Muscle layer of colon (tissue), 2 donors: Measurements from ENCODE around the gene FPR1.
"Not testable (repeated sequence)": the region's sequence is repeated elsewhere in the genome, so short reads cannot be mapped to it uniquely, and the experiment has no call there.

Experiments used
- H3K27ac ChIP-seq: one replicate; pipeline ENCODE4 v1.7.0; 2013; ENCODE audit warnings: low read depth, mild to moderate bottlenecking, low read length, moderate library complexity
- H3K27me3 ChIP-seq, 2 donors: one replicate each; pipeline ENCODE4 v1.7.0; 2013; ENCODE audit warnings: low read length in 2 of 2, mild to moderate bottlenecking in 2 of 2; ENCODE audit not compliant: insufficient read depth in 2 of 2, control insufficient read depth in 1 of 2
- H3K36me3 ChIP-seq: one replicate; pipeline ENCODE4 v1.7.0; 2013; ENCODE audit warnings: mild to moderate bottlenecking, low read length; ENCODE audit not compliant: insufficient read depth
- H3K4me1 ChIP-seq: one replicate; pipeline ENCODE4 v1.7.0; 2013; ENCODE audit warnings: mild to moderate bottlenecking, low read length; ENCODE audit not compliant: insufficient read depth
- H3K4me3 ChIP-seq, 2 donors: one replicate each; pipeline ENCODE4 v1.7.0; 2013; ENCODE audit warnings: low read length in 2 of 2, low read depth in 1 of 2, mild to moderate bottlenecking in 1 of 2, moderate library complexity in 1 of 2
- H3K9ac ChIP-seq: one replicate; pipeline ENCODE4 v1.7.0; 2013; ENCODE audit warnings: low read length
- H3K9me3 ChIP-seq: one replicate; pipeline ENCODE4 v1.7.0; 2013; ENCODE audit warnings: mild to moderate bottlenecking, low read length
- donor health status: abdominal sarcoma.
- donor health status: Adenocarcinoma of cecum.

Gene FPR1

DNA sequence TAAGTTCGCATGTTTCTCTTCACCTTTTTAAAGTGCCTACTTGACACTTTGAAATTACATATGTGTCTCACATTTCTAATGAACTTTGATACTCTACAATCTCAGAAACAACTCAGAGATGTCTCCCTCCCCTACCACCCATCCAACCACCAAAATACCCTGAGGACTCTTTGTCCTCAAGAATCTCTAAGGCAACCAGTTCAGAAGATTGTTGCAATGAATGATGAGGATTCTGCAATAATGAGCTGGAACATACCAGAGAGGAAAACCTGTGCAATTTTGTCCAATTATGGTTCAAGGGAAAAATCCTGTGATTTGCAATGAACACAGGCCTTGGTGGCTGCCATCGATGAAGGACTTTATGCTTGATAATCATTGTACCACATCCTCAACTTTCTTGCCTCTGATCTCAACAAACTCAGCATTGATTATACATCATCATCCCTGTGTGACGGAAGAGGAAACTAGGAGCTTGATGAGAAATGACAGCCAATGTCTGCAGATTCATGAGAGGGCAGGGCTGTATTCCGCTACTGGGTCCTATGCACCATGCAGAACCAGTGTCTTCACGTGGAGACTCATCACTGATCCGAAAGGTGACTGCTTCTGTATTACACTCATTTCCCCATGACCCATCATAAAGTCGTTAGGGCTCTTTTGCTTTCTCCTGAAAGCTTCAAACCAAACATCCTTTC lies 1.1 kb downstream of the FPR1 start:
- Histone ChIP-seq H3K27ac (no peak overlapping the region), H3K9ac (no peak overlapping the region), H3K4me3 (no peak overlapping the region), H3K27me3 (no peaks in the 10 kb centered on the region), H3K4me1 (no peaks in the 10 kb centered on the region), H3K36me3 (no peaks in the 10 kb centered on the region), H3K9me3 (no peaks in the 10 kb centered on the region)

DNA sequence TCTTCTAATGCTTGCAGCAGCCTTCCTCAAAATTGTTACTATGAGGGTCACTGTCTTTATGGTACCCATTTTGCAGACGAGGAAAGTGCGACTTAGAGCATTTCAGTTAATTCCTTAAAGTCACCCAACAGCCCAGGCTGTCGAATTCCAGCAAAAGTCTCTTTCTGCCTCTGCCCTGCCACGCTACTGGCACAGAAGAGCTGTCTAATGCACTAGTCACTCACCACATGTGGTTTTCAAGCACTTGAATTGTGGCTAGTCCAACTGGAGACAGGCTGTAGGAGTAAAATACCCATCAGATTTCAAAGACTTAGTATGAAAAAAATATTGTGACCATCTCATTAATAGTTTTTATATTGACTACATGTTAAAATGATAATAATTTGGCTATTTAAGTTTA lies 1.7 kb downstream of the FPR1 start:
- H3K27ac ChIP-seq, result no peak overlapping the region
- H3K27me3 ChIP-seq, result no peaks in the 10 kb centered on the region
- no peaks in the 10 kb centered on the region for H3K36me3 ChIP-seq
- no peak overlapping the region for H3K4me3 ChIP-seq
- no peaks in the 10 kb centered on the region for H3K4me1 ChIP-seq
- no peaks in the 10 kb centered on the region for H3K9me3 ChIP-seq
- H3K9ac ChIP-seq, result no peak overlapping the region

DNA sequence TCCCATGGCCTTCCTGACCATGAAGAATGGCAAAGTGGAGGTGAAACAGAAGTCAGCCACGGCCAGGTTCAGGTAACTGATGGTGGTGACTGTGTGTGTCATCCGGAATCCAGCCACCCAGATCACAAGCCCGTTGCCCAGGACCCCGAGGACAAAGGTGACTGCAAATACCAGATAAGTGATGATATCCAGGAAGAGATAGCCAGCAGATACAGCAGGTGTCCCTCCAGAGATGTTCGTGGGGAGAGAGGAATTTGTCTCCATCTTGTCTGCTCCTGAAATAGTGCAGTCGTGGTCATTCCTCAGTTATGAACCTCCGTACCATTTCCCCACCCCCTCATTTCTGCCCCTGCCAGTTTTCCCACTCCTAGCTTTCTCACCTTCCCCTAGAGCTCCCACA lies 4.9 kb downstream of the FPR1 start:
- Histone ChIP-seq H3K4me3 (no peak overlapping the region), H3K4me1 (no peaks in the 10 kb centered on the region), H3K27ac (no peak overlapping the region), H3K9me3 (no peaks in the 10 kb centered on the region), H3K9ac (no peak overlapping the region), H3K27me3 (no peaks in the 10 kb centered on the region), H3K36me3 (no peaks in the 10 kb centered on the region)

DNA sequence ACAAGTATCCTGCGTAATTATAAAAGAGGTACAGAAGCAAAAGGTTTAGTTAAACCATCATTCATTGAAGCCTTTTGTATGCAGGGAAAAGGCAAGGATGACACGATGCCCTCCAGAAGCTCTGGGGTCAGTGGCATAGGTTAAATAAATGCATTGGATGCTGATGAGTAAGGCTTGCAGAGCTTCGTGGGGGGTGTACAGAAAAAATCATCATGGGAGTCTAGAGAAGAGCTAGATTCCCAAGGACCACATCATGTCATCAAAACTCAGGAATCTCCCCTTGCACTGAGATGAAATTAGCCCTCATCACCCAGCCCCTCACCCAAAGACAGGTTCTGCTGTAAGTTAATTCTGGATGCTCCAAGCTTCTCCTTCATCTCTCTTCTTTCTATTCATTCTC lies 8.3 kb downstream of the FPR1 start:
- Histone ChIP-seq H3K9ac (no peak overlapping the region), H3K4me1 (no peaks in the 10 kb centered on the region), H3K27ac (no peak overlapping the region)

DNA sequence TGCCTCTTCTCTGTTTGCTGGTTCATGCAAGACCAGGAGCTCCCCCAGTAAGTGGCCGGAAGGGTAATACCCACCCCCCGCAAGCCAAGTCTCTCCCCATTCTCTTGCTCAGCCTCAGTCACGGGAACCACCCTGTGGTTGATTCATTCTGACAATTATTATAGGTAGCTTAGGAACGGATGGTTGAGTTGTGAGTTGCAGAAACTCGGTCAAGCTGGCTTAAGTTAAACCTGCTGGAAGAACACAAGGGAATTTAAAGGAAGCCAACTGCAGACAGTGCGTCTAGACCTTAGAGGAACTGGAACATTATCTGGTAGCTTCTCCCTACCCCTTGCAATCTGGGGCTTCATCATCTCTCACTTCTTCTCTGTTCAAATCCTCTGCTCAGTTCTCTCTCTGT lies 8.9 kb downstream of the FPR1 start:
- H3K27ac ChIP-seq, result no peak overlapping the region
- H3K27me3 ChIP-seq, result no peaks in the 10 kb centered on the region
- H3K9ac ChIP-seq, result no peak overlapping the region
- H3K9me3 ChIP-seq, result no peaks in the 10 kb centered on the region
- no peaks in the 10 kb centered on the region for H3K36me3 ChIP-seq
- no peaks in the 10 kb centered on the region for H3K4me1 ChIP-seq
- no peak overlapping the region for H3K4me3 ChIP-seq

More for the DNA sequence above, 8.3 kb downstream of the FPR1 start:
- H3K27me3 ChIP-seq, result no peaks in the 10 kb centered on the region
- no peak overlapping the region for H3K4me3 ChIP-seq
- H3K9me3 ChIP-seq, result no peaks in the 10 kb centered on the region
- no peaks in the 10 kb centered on the region for H3K36me3 ChIP-seq

DNA sequence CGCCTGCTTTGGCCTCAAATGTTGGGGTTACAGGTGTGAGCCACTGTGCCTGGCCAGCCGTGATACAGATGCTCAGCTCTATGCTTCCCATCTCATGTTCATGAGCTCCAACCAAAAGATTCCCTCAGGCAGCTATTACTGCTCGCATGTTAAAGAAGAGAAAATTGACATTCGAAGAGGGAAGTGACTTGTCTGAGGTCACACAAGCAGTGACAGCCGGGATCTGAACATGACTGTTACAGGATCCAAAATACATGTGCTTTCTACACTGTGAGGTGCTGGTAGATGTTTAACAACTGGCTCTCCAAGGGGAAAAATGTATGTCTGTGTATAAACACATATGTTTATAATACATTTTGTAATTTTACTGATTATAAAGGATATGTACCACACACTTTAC lies 11.3 kb downstream of the FPR1 start:
- Histone ChIP-seq H3K27ac (no peak overlapping the region), H3K9ac (no peak overlapping the region), H3K9me3 (no peaks in the 10 kb centered on the region), H3K27me3 (peaks cover 0 to 6% of the 10 kb centered on the region in 2 donors), H3K4me3 (no peak overlapping the region), H3K4me1 (no peaks in the 10 kb centered on the region), H3K36me3 (no peaks in the 10 kb centered on the region)

DNA sequence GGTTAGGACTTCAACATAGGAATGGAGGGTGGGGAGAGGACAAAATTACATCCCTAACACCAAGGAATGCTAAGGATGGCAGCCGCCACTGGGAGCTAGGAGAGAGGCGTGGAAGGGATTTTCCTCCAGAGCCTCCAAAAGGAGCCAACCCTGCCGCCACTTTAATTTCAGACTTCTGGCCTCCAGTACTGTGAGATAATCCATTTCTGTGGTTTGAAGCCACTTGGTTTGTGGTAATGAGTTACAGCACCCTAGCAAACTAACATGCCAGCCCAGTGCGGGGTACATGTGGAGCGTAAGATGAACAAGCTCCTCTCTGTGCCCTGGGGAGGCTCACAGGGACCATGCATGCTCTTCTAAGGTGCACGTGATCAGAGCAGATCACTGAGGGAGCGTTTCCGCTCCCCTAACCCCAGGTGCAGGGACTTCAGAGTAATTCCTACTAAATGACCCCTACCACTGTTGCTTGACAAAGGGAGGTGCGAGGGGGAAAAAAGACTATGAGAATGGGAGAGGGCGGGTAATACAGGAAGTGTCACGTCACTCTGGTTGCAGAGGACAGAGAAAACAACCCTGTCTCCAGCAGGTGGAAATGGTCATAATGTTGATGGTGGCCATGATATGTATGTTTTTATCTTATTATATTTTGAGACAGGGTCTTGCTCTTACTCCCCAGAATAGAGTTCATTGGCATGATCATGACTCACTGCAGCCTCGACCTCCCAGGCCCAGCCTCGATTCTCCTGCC lies 12.0 kb downstream of the FPR1 start:
- no peaks in the 10 kb centered on the region for H3K36me3 ChIP-seq
- peaks cover 0 to 6% of the 10 kb centered on the region in 2 donors for H3K27me3 ChIP-seq
- H3K9ac ChIP-seq, result no peak overlapping the region
- no peaks in the 10 kb centered on the region for H3K4me1 ChIP-seq
- no peak overlapping the region for H3K27ac ChIP-seq
- no peak overlapping the region for H3K4me3 ChIP-seq
- H3K9me3 ChIP-seq, result no peaks in the 10 kb centered on the region

DNA sequence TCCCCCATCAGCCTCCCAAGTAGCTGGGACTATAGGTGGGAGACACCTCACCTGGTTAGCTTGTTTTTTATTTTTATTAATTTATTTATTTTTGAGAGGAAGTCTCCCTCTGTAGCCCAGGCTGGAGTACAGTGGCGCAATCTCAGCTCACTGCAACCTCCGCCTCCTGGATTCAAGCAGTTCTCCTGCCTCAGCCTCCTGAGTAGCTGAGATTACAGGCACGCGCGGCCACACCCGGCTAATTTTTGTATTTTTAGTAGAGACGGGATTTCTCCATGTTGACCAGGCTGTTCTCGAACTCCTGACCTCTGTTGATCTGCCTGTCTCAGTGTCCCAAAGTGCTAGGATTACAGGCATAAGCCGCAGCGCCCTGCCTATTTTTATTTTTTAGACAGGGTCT lies 13.2 kb downstream of the FPR1 start:
- not testable (repeated sequence) for H3K27ac ChIP-seq, H3K9me3 ChIP-seq, H3K4me1 ChIP-seq, H3K4me3 ChIP-seq, H3K36me3 ChIP-seq, H3K27me3 ChIP-seq, H3K9ac ChIP-seq

DNA sequence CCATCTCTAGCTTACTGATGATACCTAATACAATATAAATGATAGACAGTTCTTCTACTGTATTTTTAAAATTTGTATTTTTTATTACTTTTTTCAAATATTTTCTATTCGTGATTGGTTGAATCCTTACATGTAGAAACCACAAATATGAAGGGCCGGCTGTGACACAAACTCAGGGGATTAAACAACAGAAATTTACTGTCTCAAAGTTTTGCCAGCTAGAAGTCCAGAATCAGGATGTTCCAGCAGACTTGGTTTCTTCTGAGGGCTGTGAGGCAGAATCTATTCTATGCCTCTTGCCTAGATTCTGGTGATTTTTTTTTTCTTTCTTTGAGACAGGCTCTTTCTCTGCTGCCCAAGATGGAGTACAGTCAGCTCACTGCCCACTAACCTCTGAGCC lies 13.8 kb downstream of the FPR1 start:
- Histone ChIP-seq H3K27me3 (peaks cover 0 to 6% of the 10 kb centered on the region in 2 donors), H3K4me1 (no peaks in the 10 kb centered on the region), H3K36me3 (no peaks in the 10 kb centered on the region), H3K27ac (no peak overlapping the region), H3K4me3 (no peak overlapping the region), H3K9ac (no peak overlapping the region), H3K9me3 (no peaks in the 10 kb centered on the region)

DNA sequence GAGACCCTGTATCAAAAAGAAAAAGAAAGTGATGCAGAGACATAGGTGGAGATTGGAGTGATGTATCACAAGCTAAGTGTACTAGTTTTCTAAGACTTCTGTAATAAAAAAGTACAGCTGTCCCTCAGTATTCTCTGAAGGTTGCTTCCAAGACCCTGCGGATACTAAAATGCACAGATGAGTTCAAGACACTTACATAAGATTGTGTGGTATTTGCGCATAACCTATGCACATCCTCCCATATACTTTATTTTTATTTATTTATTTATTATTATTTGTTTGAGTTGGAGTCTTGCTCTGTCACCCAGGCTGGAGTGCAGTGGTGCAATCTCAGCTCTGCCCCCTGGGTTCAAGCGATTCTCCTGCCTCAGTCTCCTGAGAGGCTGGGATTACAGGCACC lies 14.3 kb downstream of the FPR1 start:
- Histone ChIP-seq H3K4me3 (no peak overlapping the region), H3K27me3 (peaks cover 0 to 6% of the 10 kb centered on the region in 2 donors)

DNA sequence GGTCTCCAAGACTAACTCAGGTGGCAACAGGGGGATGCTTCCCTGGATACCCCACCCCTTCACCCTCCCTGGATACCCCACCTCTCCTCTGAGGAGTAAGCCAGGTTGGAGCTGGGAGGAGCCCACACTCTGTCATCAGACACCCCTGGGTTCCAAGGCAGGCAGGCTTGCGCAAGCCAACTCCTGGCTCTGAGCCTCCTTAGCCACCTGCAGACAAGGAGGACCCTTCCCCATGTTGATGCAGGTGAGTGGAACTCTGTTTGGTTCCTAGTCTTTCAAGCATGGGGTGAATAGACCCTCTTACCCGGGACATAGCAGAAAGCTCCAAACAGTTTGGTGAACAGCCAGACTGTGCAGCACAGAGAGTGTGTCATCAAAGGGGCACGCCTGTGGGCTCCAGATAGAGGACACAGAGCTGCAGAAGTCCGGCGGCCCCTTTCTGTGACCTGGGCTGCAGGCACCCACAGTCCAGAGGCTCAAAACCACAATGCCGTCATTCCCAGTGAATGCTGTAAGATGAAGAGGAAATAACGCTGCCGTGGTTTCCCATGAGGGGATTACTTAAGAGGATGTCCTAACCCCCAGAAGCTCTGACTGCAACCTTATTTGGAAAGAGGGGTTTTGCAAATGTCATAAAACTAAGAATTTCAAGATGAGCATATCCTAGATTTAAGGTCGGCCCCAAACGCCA lies 15.8 kb downstream of the FPR1 start:
- H3K36me3 ChIP-seq, result no peaks in the 10 kb centered on the region
- H3K27ac ChIP-seq, result no peak overlapping the region
- no peaks in the 10 kb centered on the region for H3K9me3 ChIP-seq
- peaks cover 0 to 6% of the 10 kb centered on the region in 2 donors for H3K27me3 ChIP-seq
- H3K4me3 ChIP-seq, result no peak overlapping the region
- H3K4me1 ChIP-seq, result no peaks in the 10 kb centered on the region
- H3K9ac ChIP-seq, result no peak overlapping the region

More for the DNA sequence above, 14.3 kb downstream of the FPR1 start:
- H3K9me3 ChIP-seq, result no peaks in the 10 kb centered on the region
- no peak overlapping the region for H3K9ac ChIP-seq
- H3K36me3 ChIP-seq, result no peaks in the 10 kb centered on the region
- H3K4me1 ChIP-seq, result no peaks in the 10 kb centered on the region
- no peak overlapping the region for H3K27ac ChIP-seq
